Activated naive CD4-positive, alpha-beta T cell (primary cell): Measurements from ENCODE around the gene FBN1.

Experiments used
- DNase-seq, 4 experiments: peaks; one replicate each; lab custom pipeline; 2025; lab: John Stamatoyannopoulos, UW

Gene FBN1

GRCh38 chr15:48366584-48367312, 278.8 kb downstream of the FBN1 start:
- no peak for DNase-seq

DNA sequence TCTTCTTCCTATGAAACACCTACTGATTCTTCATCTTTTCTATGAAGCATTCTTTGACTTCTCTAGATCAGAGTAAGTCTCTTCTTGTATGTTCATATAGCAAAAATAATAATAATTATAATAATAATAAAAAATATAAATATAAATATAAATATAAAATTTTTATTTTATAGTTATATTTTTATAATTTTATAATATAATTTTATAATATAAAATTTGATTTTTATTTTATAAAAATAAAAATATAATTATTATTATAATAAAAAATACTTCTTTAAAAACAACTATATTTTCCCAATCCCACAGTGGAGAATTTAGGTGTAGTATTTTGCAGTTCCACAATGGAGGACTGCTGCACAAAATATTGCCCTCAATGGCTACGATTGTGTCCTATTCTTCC, 279.9 kb downstream of the FBN1 start:
- no peak for DNase-seq

- DNase-seq: no peak
Measured at GRCh38 chr15:48363474-48363873, 282.0 kb downstream of the FBN1 start.

DNA sequence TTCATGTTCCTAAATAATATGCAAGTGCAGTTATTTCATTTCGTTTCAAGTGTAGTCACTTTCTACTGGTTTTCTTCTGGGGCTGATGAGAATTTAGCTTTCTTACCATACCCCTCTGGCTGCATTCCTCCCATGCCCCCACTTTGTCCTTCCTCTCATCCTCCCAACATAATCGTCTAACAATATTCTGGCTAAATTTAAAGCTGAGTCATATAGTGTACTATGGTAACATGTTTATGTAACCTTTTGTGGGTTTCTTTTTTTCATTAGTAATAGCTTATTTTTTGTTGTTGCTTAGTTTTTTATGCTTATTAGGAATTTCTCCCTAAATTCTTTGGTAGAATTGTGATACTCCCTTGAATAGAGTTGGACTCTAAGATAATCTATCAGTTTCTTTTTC, 283.8 kb downstream of the FBN1 start:
- DNase-seq: no peak

- DNase-seq: no peak
Measured at GRCh38 chr15:48360841-48361240, 284.7 kb downstream of the FBN1 start.
